ENCODE measurements around the gene SLC38A11.

GRCh38 chr2:164928101-164928673 lies 27.1 kb downstream of the SLC38A11 start:
- TF ChIP-seq CSRNP3 (CRISPR knock-in tag; IDR thresholded peaks at IDR 0.05) (no peak), ARNTL (CRISPR knock-in tag; IDR thresholded peaks at IDR 0.05; ENCODE audit: borderline replicate concordance, low read depth) (no peak), ZFP30 (CRISPR knock-in tag; IDR thresholded peaks at IDR 0.05) (no peak), ZFP3 (CRISPR knock-in tag; IDR thresholded peaks at IDR 0.05) (no peak), PATZ1 (CRISPR knock-in tag; IDR thresholded peaks at IDR 0.05; ENCODE audit: borderline replicate concordance) (no peak), SNAI2 (CRISPR knock-in tag; IDR thresholded peaks at IDR 0.05) (no peak), ISL1 (CRISPR knock-in tag; IDR thresholded peaks at IDR 0.05) (no peak), ZNF565 (CRISPR knock-in tag; conservative IDR thresholded peaks at IDR 0.05; ENCODE audit: low read depth) (no peak), BACH2 (CRISPR knock-in tag; IDR thresholded peaks at IDR 0.05; ENCODE audit: borderline replicate concordance) (no peak), POU6F1 (CRISPR knock-in tag; IDR thresholded peaks at IDR 0.05; ENCODE audit: borderline replicate concordance, low read depth) (no peak), RARB (CRISPR knock-in tag; IDR thresholded peaks at IDR 0.05) (no peak), ESRRG (CRISPR knock-in tag; IDR thresholded peaks at IDR 0.05) (no peak)
- TF ChIP-seq, protein P1, sequence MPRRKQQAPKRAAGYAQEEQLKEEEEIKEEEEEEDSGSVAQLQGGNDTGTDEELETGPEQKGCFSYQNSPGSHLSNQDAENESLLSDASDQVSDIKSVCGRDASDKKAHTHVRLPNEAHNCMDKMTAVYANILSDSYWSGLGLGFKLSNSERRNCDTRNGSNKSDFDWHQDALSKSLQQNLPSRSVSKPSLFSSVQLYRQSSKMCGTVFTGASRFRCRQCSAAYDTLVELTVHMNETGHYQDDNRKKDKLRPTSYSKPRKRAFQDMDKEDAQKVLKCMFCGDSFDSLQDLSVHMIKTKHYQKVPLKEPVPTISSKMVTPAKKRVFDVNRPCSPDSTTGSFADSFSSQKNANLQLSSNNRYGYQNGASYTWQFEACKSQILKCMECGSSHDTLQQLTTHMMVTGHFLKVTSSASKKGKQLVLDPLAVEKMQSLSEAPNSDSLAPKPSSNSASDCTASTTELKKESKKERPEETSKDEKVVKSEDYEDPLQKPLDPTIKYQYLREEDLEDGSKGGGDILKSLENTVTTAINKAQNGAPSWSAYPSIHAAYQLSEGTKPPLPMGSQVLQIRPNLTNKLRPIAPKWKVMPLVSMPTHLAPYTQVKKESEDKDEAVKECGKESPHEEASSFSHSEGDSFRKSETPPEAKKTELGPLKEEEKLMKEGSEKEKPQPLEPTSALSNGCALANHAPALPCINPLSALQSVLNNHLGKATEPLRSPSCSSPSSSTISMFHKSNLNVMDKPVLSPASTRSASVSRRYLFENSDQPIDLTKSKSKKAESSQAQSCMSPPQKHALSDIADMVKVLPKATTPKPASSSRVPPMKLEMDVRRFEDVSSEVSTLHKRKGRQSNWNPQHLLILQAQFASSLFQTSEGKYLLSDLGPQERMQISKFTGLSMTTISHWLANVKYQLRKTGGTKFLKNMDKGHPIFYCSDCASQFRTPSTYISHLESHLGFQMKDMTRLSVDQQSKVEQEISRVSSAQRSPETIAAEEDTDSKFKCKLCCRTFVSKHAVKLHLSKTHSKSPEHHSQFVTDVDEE (CRISPR knock-in tag; IDR thresholded peaks at IDR 0.05) = no peak

Measured in SK-N-SH treated with all-trans-retinoic acid at 6 μM for 48 hours (cell line).